Right lobe of liver (tissue), 6 donors: ENCODE measurements around the gene OR52B6. TPM values are rescaled to one million over a fixed set of nuclear protein-coding genes. Genes with fewer than 3 reads are reported as not detected.

Experiments used
- ATAC-seq, 4 donors: fragments of 200-7000 bp; cut with Tn5 transposase; one replicate each; pipeline ENCODE4 v1.9.1; 2020; ENCODE audit warnings: mild to moderate bottlenecking in 4 of 4, moderate library complexity in 4 of 4
- DNase-seq, 3 donors: peaks; one replicate each; pipeline ENCODE4 v3.0.0-alpha.2; 2020
- H3K27ac ChIP-seq, 3 donors: fragments of 200-600 bp; one replicate each; pipeline ENCODE4 v1.8.0; 2022
- H3K27me3 ChIP-seq, 2 donors: fragments of 200-600 bp; one replicate each; pipeline ENCODE4 v1.8.0; 2022
- H3K36me3 ChIP-seq, 4 donors: fragments of 200-600 bp; sonication (generic) in 1 of 4; one replicate each; pipeline versions ENCODE4 v1.5.1 to v1.8.0; 2017 to 2022; ENCODE audit warnings: control low read depth in 1 of 4
- H3K4me1 ChIP-seq, 4 donors: fragments of 200-600 bp; sonication (generic) in 1 of 4; one replicate each; pipeline versions ENCODE4 v1.5.1 to v1.8.0; 2017 to 2022; ENCODE audit warnings: control low read depth in 1 of 4
- H3K4me3 ChIP-seq, 3 donors: fragments of 200-600 bp; one replicate each; pipeline ENCODE4 v1.8.0; 2022
- H3K9me3 ChIP-seq, 4 donors: fragments of 200-600 bp; sonication (generic) in 1 of 4; one replicate each; pipeline versions ENCODE4 v1.5.1 to v1.8.0; 2017 to 2022; ENCODE audit warnings: control low read depth in 1 of 4
- CTCF ChIP-seq, 4 donors: fragments of 200-600 bp in 3 of 4; fragments of 450-650 bp in 1 of 4; IDR thresholded peaks; one replicate each; pipeline versions ENCODE4 v1.5.1 to v1.8.0; 2016 to 2022; ENCODE audit warnings: antibody characterized with exemption in 4 of 4, mild to moderate bottlenecking in 2 of 4
- POLR2A ChIP-seq: fragments of 450-650 bp; IDR thresholded peaks from one replicate; pipeline ENCODE4 v1.6.1; 2017; ENCODE audit warnings: antibody characterized with exemption, mild to moderate bottlenecking
- WGBS: methylation state at CpG from one replicate; pipeline ENCODE4 v1.1.6; 2018; ENCODE audit warnings: low coverage, low lambda C conversion rate; ENCODE audit not compliant: insufficient coverage; ENCODE audit errors: missing lambda C conversion rate; 5-methylcytosine and 5-hydroxymethylcytosine counted together
- intact Hi-C, 2 donors: fragments of 100-400 bp; cut with DNase I; formaldehyde crosslinking; loops; one replicate each; pipeline versions ENCODE4 v1.11.2 to v1.14.1; 2022
- long read RNA-seq: library from polyadenylated mRNA; unstranded; transcript quantifications from one replicate; pipeline ENCODE4 v2.0.0, GENCODE V29; 2019
- total RNA-seq, 6 experiments: library from RNA; depleted of rRNA in 2 of 6; stranded (reverse); fragments of >200 nt in 2 of 6; fragmentation: NEBNext Ultra II Directional in 3 of 6; extraction: Animal tissue kit (Norgen Biotek cat#: 25700) in 3 of 6; gene quantifications; one replicate each; pipeline versions ENCODE4 v1.1.0 to v1.2.4, GENCODE V29; 2016 to 2023
- donor health status: DM: no; HTN: yes; CAD: no.
- donor health status: DM: no; HTN: no; CAD: no.
- donor health status: DM: no; HTN: no; CAD: no.
- donor health status: DM: no; HTN: yes; CAD: no.
- donor health status: DM: no; HTN: yes; CAD: no.

The OR52B6 gene
- not detected for total RNA-seq
- long read RNA-seq = 0 reads

GRCh38 chr11:5580577-5580976 lies at the start of gene OR52B6:
TSS of gene OR52B6 (plus strand) at chr11:5580877. CDS start at chr11:5580877, 0 bp downstream.
- H3K27me3 ChIP-seq = no peaks in the 10 kb centered on the region
- DNase-seq (no peak), ATAC-seq (no peak)
- H3K4me3 ChIP-seq = no peak within 1 kb of the TSS
- H3K36me3 ChIP-seq = no peaks in the 10 kb centered on the region
- WGBS = 91% methylated on average over 7 of the region's 8 CpGs
- no peaks in the 10 kb centered on the region for H3K9me3 ChIP-seq
- no peak within 1 kb of the TSS for H3K27ac ChIP-seq
- H3K4me1 ChIP-seq = no peaks in the 10 kb centered on the region
- TF ChIP-seq POLR2A (no peak), CTCF (IDR thresholded peaks at IDR 0.05) (no peak)
- intact Hi-C loops = no loop called here

- Histone ChIP-seq H3K4me3 (no peak overlapping the region), H3K4me1 (no peaks in the 10 kb centered on the region), H3K27ac (no peak overlapping the region), H3K36me3 (no peaks in the 10 kb centered on the region), H3K9me3 (no peaks in the 10 kb centered on the region), H3K27me3 (no peaks in the 10 kb centered on the region)
- intact Hi-C loops = no loop called here
- DNase-seq = no peak
- TF ChIP-seq CTCF (IDR thresholded peaks at IDR 0.05) (no peak), POLR2A (no peak)
- no peak for ATAC-seq
- 75% methylated on average over 2 of the region's 2 CpGs for WGBS
Measured at GRCh38 chr11:5531053-5531831, 49.4 kb upstream of the OR52B6 start.

GRCh38 chr11:5534046-5534445 lies 46.6 kb upstream of the OR52B6 start:
- H3K4me3 ChIP-seq = no peak overlapping the region
- 74% methylated on average over 1 of the region's 1 CpG for WGBS
- H3K27ac ChIP-seq = no peak overlapping the region
- DNase-seq (no peak), ATAC-seq (peak in 2 of 4 donors; percentile 11 to 32)
- H3K27me3 ChIP-seq = no peaks in the 10 kb centered on the region
- no peaks in the 10 kb centered on the region for H3K4me1 ChIP-seq
- intact Hi-C loops = no loop called here
- no peaks in the 10 kb centered on the region for H3K36me3 ChIP-seq
- no peaks in the 10 kb centered on the region for H3K9me3 ChIP-seq
- TF ChIP-seq CTCF (IDR thresholded peaks at IDR 0.05) (no peak), POLR2A (no peak)

GRCh38 chr11:5536482-5536881 lies 44.2 kb upstream of the OR52B6 start:
- intact Hi-C loops = no loop called here
- ATAC-seq (no peak), DNase-seq (no peak)
- no peak for TF ChIP-seq POLR2A
- Histone ChIP-seq H3K36me3 (no peaks in the 10 kb centered on the region), H3K4me3 (no peak overlapping the region), H3K4me1 (no peaks in the 10 kb centered on the region), H3K9me3 (no peaks in the 10 kb centered on the region), H3K27ac (no peak overlapping the region), H3K27me3 (no peaks in the 10 kb centered on the region)

GRCh38 chr11:5541427-5541826 lies 39.2 kb upstream of the OR52B6 start:
- WGBS = 13% methylated on average over 1 of the region's 1 CpG
- TF ChIP-seq POLR2A (no peak), CTCF (IDR thresholded peaks at IDR 0.05) (no peak)
- H3K27ac ChIP-seq = no peak overlapping the region
- ATAC-seq = no peak
- H3K27me3 ChIP-seq = no peaks in the 10 kb centered on the region
- H3K36me3 ChIP-seq = no peaks in the 10 kb centered on the region
- intact Hi-C loops = no loop called here
- H3K4me1 ChIP-seq = no peaks in the 10 kb centered on the region
- no peak overlapping the region for H3K4me3 ChIP-seq
- no peak for DNase-seq
- H3K9me3 ChIP-seq = no peaks in the 10 kb centered on the region
